PC-3 (cell line): ENCODE data around the gene MRPL1. TPM values are rescaled to one million over a fixed set of nuclear protein-coding genes. Genes with fewer than 3 reads are reported as not detected.

Experiments
- ATAC-seq: fragments of 200-7000 bp; cut with Tn5 transposase; 2 replicates; pipeline ENCODE4 v1.9.1; 2020; ENCODE audit warnings: mild to moderate bottlenecking, moderate library complexity
- BruUV-seq: library from RNA; stranded (reverse); fragments of 400-500 nt; replicated peaks from 2 replicates; lab custom pipeline; 2021; lab: Mats Ljungman, UMichigan
- CTCF ChIA-PET: fragments of 300-600 bp; sonication (Branson Sonifier 250); formaldehyde crosslinking; loops from one replicate; lab custom pipeline; 2022; ENCODE audit warnings: antibody characterized with exemption; lab: Charles Lee
- POLR2A ChIA-PET: fragments of 300-600 bp; sonication (Branson Sonifier 250); formaldehyde crosslinking; loops from one replicate; lab custom pipeline; 2022; ENCODE audit warnings: antibody characterized with exemption; ENCODE audit not compliant: unreplicated experiment; lab: Charles Lee
- DNase-seq: peaks from one replicate; pipeline ENCODE4 v3.0.0-alpha.2; 2015
- H2AFZ ChIP-seq: fragments of 300-600 bp; sonication (generic); 2 replicates; pipeline ENCODE4 v1.6.0; 2016; ENCODE audit warnings: antibody characterized with exemption, low read length
- H3F3A ChIP-seq: fragments of 300-600 bp; sonication (generic); one replicate; pipeline ENCODE4 v1.6.0; 2017; ENCODE audit warnings: antibody characterized with exemption, low read length, control low read depth, mild to moderate bottlenecking; ENCODE audit not compliant: unreplicated experiment
- H3K27ac ChIP-seq: fragments of 300-600 bp; sonication (generic); 2 replicates; pipeline ENCODE4 v1.5.1; 2016; ENCODE audit warnings: mild to moderate bottlenecking, low read length
- H3K27me3 ChIP-seq: fragments of 300-600 bp; sonication (generic); 2 replicates; pipeline ENCODE4 v1.6.1; 2016; ENCODE audit warnings: low read length, mixed read lengths
- H3K36me3 ChIP-seq: fragments of 300-600 bp; sonication (generic); 2 replicates; pipeline ENCODE4 v1.6.1; 2016; ENCODE audit warnings: low read depth, mixed run types, low read length, mixed read lengths
- H3K4me1 ChIP-seq: fragments of 300-600 bp; sonication (generic); 2 replicates; pipeline ENCODE4 v1.5.1; 2016; ENCODE audit warnings: low read length; ENCODE audit not compliant: insufficient read depth
- H3K4me2 ChIP-seq: fragments of 300-600 bp; sonication (generic); 2 replicates; pipeline ENCODE4 v1.6.0; 2016; ENCODE audit warnings: low read length
- H3K4me3 ChIP-seq: fragments of 300-600 bp; sonication (generic); 2 replicates; pipeline ENCODE4 v1.5.1; 2016; ENCODE audit warnings: mild to moderate bottlenecking, low read length, mixed read lengths
- H3K79me2 ChIP-seq: fragments of 300-600 bp; sonication (generic); 2 replicates; pipeline ENCODE4 v1.6.1; 2017; ENCODE audit warnings: low read length, mixed read lengths
- H3K9ac ChIP-seq: fragments of 300-600 bp; sonication (generic); 2 replicates; pipeline ENCODE4 v1.6.0; 2016; ENCODE audit warnings: mild to moderate bottlenecking, low read length
- H3K9me2 ChIP-seq: fragments of 300-600 bp; sonication (generic); replicated peaks from 2 replicates; pipeline ENCODE4 v1.6.1; 2016; ENCODE audit warnings: mixed run types, low read length, mixed read lengths
- H3K9me3 ChIP-seq: fragments of 300-600 bp; sonication (generic); 2 replicates; pipeline ENCODE4 v1.6.1; 2016; ENCODE audit warnings: low read length, mixed read lengths
- H4K20me1 ChIP-seq: fragments of 300-600 bp; sonication (generic); 2 replicates; pipeline ENCODE4 v1.6.1; 2016; ENCODE audit warnings: low read length, mixed read lengths
- CTCF ChIP-seq: fragments of 300-600 bp; sonication (generic); conservative IDR thresholded peaks from 2 replicates; pipeline ENCODE4 v1.5.1; 2017; ENCODE audit warnings: antibody characterized with exemption, low read depth, mild to moderate bottlenecking, low read length
- EZH2 ChIP-seq: fragments of 300-600 bp; sonication (generic); IDR thresholded peaks from one replicate; pipeline ENCODE4 v1.6.1; 2017; ENCODE audit warnings: antibody characterized with exemption, mild to moderate bottlenecking, low read length; ENCODE audit not compliant: unreplicated experiment
- EZH2phosphoT487 ChIP-seq: fragments of 300-600 bp; sonication (generic); IDR thresholded peaks from 2 replicates; pipeline ENCODE4 v1.6.1; 2018; ENCODE audit warnings: mild to moderate bottlenecking, antibody characterized with exemption, low read length, borderline replicate concordance
- intact Hi-C: fragments of 100-400 bp; cut with micrococcal nuclease; formaldehyde crosslinking; loops from 2 replicates; pipeline ENCODE4 v1.9.0; 2023
- total RNA-seq: library from RNA; depleted of rRNA; stranded (reverse); fragments of >200 nt; gene quantifications from 2 replicates; pipeline ENCODE4 v1.2.3, GENCODE V29; 2014

The MRPL1 gene
- total RNA-seq, 1 experiment from 2014 or later: 23.0 TPM

- no peak overlapping the region for H3K4me3 ChIP-seq
- intact Hi-C loops: no loop called here
- H3K4me1 ChIP-seq: no peaks in the 10 kb centered on the region
- ChIA-PET CTCF (no interaction called here), POLR2A (no interaction called here)
- no peak overlapping the region for H3K9ac ChIP-seq
- DNase-seq (no peak), ATAC-seq (no peak)
- no peak overlapping the region for H3K27ac ChIP-seq
- H3K36me3 ChIP-seq: peaks cover 26% of the 10 kb centered on the region
- H3K9me3 ChIP-seq: no peaks in the 10 kb centered on the region
- no peaks in the 10 kb centered on the region for H3F3A ChIP-seq
- no peak overlapping the region for H3K4me2 ChIP-seq
- no TSS peak for BruUV-seq
- H3K9me2 ChIP-seq: no peaks in the 10 kb centered on the region
- H2AFZ ChIP-seq: no peak overlapping the region
- TF ChIP-seq EZH2phosphoT487 (no peak), EZH2 (no peak), CTCF (no peak)
- H3K27me3 ChIP-seq: no peaks in the 10 kb centered on the region
- no peaks in the 10 kb centered on the region for H3K79me2 ChIP-seq
- no peaks in the 10 kb centered on the region for H4K20me1 ChIP-seq
Measured at GRCh38 chr4:77913348-77913747, 50.7 kb downstream of the MRPL1 start.

- peaks cover 22% of the 10 kb centered on the region for H3K4me1 ChIP-seq
- CTCF ChIA-PET: no interaction called here
- H3K27ac ChIP-seq: no peak overlapping the region
- no peak overlapping the region for H3K9ac ChIP-seq
- H3K36me3 ChIP-seq: no peaks in the 10 kb centered on the region; the same call in 1 of the 2 replicates
- no TSS peak for BruUV-seq
- H3K9me3 ChIP-seq: no peaks in the 10 kb centered on the region
- H2AFZ ChIP-seq: no peak overlapping the region
- intact Hi-C loops: no loop called here
- 0 out of 2 replicates have a peak, but pooled peaks cover 3% of the 10 kb centered on the region for H3K79me2 ChIP-seq
- POLR2A ChIA-PET: no interaction called here
- H3F3A ChIP-seq: peaks cover 4% of the 10 kb centered on the region
- ATAC-seq: no peak
- no peaks in the 10 kb centered on the region for H4K20me1 ChIP-seq
- DNase-seq: no peak
- H3K27me3 ChIP-seq: no peaks in the 10 kb centered on the region
- no peak for TF ChIP-seq EZH2phosphoT487
- TF ChIP-seq EZH2: no peak
- no peak for TF ChIP-seq CTCF
- H3K4me2 ChIP-seq: no peak overlapping the region
- no peak overlapping the region for H3K4me3 ChIP-seq
- no peaks in the 10 kb centered on the region for H3K9me2 ChIP-seq
Measured at GRCh38 chr4:77917075-77917474, 54.4 kb downstream of the MRPL1 start.

GRCh38 chr4:77917601-77918000, 55.0 kb downstream of the MRPL1 start:
- 0 out of 2 replicates have a peak, but pooled peaks cover 3% of the 10 kb centered on the region for H3K79me2 ChIP-seq
- H3K4me2 ChIP-seq: no peak overlapping the region
- no peak overlapping the region for H3K27ac ChIP-seq
- CTCF ChIA-PET: no interaction called here
- H3K9ac ChIP-seq: no peak overlapping the region
- H3K27me3 ChIP-seq: no peaks in the 10 kb centered on the region
- intact Hi-C loops: no loop called here
- TF ChIP-seq CTCF (no peak), EZH2 (no peak), EZH2phosphoT487 (no peak)
- POLR2A ChIA-PET: no interaction called here
- H2AFZ ChIP-seq: no peak overlapping the region
- no peaks in the 10 kb centered on the region; the same call in 1 of the 2 replicates for H3K36me3 ChIP-seq
- no TSS peak for BruUV-seq
- H3K4me3 ChIP-seq: no peak overlapping the region
- H3K9me2 ChIP-seq: no peaks in the 10 kb centered on the region
- H3F3A ChIP-seq: peaks cover 7% of the 10 kb centered on the region
- DNase-seq: no peak
- no peaks in the 10 kb centered on the region for H4K20me1 ChIP-seq
- H3K9me3 ChIP-seq: no peaks in the 10 kb centered on the region
- H3K4me1 ChIP-seq: peaks cover 27% of the 10 kb centered on the region
- ATAC-seq: no peak
